H9 (cell line): ENCODE data around the gene CENPA. TPM values are rescaled to one million over a fixed set of nuclear protein-coding genes. Genes with fewer than 3 reads are reported as not detected.

Experiments
- DNase-seq: peaks from one replicate; pipeline ENCODE4 v3.0.0-alpha.2; 2017
- H2AFZ ChIP-seq: one replicate; pipeline ENCODE4 v1.6.1; 2013; ENCODE audit warnings: mild to moderate bottlenecking, low read length, control low read depth, moderate library complexity
- H2AK5ac ChIP-seq: 2 replicates; pipeline ENCODE4 v1.6.1; 2013; ENCODE audit warnings: low read length, control low read depth, mixed read lengths; ENCODE audit not compliant: insufficient read length
- H2BK120ac ChIP-seq: one replicate; pipeline ENCODE4 v1.6.1; 2013; ENCODE audit warnings: low read depth, mild to moderate bottlenecking, low read length, control low read depth, inconsistent platforms; ENCODE audit not compliant: poor library complexity, severe bottlenecking
- H2BK12ac ChIP-seq: 2 replicates; pipeline ENCODE4 v1.6.1; 2013; ENCODE audit warnings: low read length, control low read depth, mixed read lengths, low read depth; ENCODE audit not compliant: insufficient read length
- H2BK15ac ChIP-seq: 2 replicates; pipeline ENCODE4 v1.6.1; 2013; ENCODE audit warnings: low read depth, low read length, control low read depth
- H2BK20ac ChIP-seq: one replicate; pipeline ENCODE4 v1.6.1; 2013; ENCODE audit warnings: low read depth, mild to moderate bottlenecking, low read length, control low read depth, inconsistent platforms; ENCODE audit not compliant: poor library complexity, severe bottlenecking
- H2BK5ac ChIP-seq: 2 replicates; pipeline ENCODE4 v1.6.1; 2013; ENCODE audit warnings: low read length, control low read depth, mixed read lengths; ENCODE audit not compliant: insufficient read length
- H3K14ac ChIP-seq: 2 replicates; pipeline ENCODE4 v1.6.1; 2013; ENCODE audit warnings: low read length, control low read depth; ENCODE audit not compliant: insufficient read depth
- H3K18ac ChIP-seq: 2 replicates; pipeline ENCODE4 v1.6.1; 2013; ENCODE audit warnings: low read depth, mild to moderate bottlenecking, mixed read lengths, low read length, control low read depth; ENCODE audit not compliant: insufficient read length
- H3K23ac ChIP-seq: 2 replicates; pipeline ENCODE4 v1.6.1; 2013; ENCODE audit warnings: low read length, control low read depth, mixed read lengths, low read depth; ENCODE audit not compliant: insufficient read length
- H3K23me2 ChIP-seq: 2 replicates; pipeline ENCODE4 v1.6.1; 2013; ENCODE audit warnings: low read depth, mild to moderate bottlenecking, mixed read lengths, low read length, control low read depth; ENCODE audit not compliant: insufficient read length, poor library complexity, severe bottlenecking
- H3K27ac ChIP-seq: 2 replicates; pipeline ENCODE4 v1.5.1; 2013; ENCODE audit warnings: low read length, control low read depth, mixed read lengths, low read depth; ENCODE audit not compliant: insufficient read length
- H3K27me3 ChIP-seq: 2 replicates; pipeline ENCODE4 v1.6.1; 2013; ENCODE audit warnings: low read length, control low read depth, inconsistent platforms; ENCODE audit not compliant: insufficient read depth
- H3K4ac ChIP-seq: 2 replicates; pipeline ENCODE4 v1.6.1; 2013; ENCODE audit warnings: low read depth, mild to moderate bottlenecking, control low read depth, inconsistent platforms, low read length, moderate library complexity
- H3K4me1 ChIP-seq: 2 replicates; pipeline ENCODE4 v1.6.1; 2013; ENCODE audit warnings: low read length, control low read depth, inconsistent platforms; ENCODE audit not compliant: insufficient read depth
- H3K4me2 ChIP-seq: 2 replicates; pipeline ENCODE4 v1.6.1; 2013; ENCODE audit warnings: low read length, control low read depth, mixed read lengths; ENCODE audit not compliant: insufficient read length, insufficient read depth
- H3K56ac ChIP-seq: 2 replicates; pipeline ENCODE4 v1.6.1; 2013; ENCODE audit warnings: low read depth, mild to moderate bottlenecking, mixed read lengths, low read length, control low read depth; ENCODE audit not compliant: insufficient read length
- H3K79me1 ChIP-seq: 2 replicates; pipeline ENCODE4 v1.6.1; 2013; ENCODE audit warnings: low read depth, mild to moderate bottlenecking, moderate library complexity, low read length, control low read depth, inconsistent platforms; ENCODE audit not compliant: insufficient read depth, poor library complexity, severe bottlenecking
- H3K79me2 ChIP-seq: 2 replicates; pipeline ENCODE4 v1.6.1; 2013; ENCODE audit warnings: low read length, control low read depth, inconsistent platforms; ENCODE audit not compliant: insufficient read depth
- H3K9ac ChIP-seq: 2 replicates; pipeline ENCODE4 v1.6.1; 2013; ENCODE audit warnings: low read length, control low read depth, mixed read lengths; ENCODE audit not compliant: insufficient read length; ENCODE audit errors: extremely low read depth
- H3K9me3 ChIP-seq: one replicate; pipeline ENCODE4 v1.6.1; 2013; ENCODE audit warnings: low read depth, low read length, inconsistent platforms; ENCODE audit not compliant: control insufficient read depth
- H3T11ph ChIP-seq: one replicate; pipeline ENCODE4 v1.6.1; 2013; ENCODE audit warnings: mild to moderate bottlenecking, low read length, control low read depth, inconsistent platforms
- H4K20me1 ChIP-seq: one replicate; pipeline ENCODE4 v1.6.1; 2013; ENCODE audit not compliant: control insufficient read depth, insufficient read length, insufficient read depth
- H4K5ac ChIP-seq: 2 replicates; pipeline ENCODE4 v1.6.1; 2013; ENCODE audit warnings: low read depth, mild to moderate bottlenecking, mixed read lengths, low read length, control low read depth; ENCODE audit not compliant: insufficient read length
- H4K8ac ChIP-seq: replicated peaks from 2 replicates; pipeline ENCODE4 v1.6.1; 2013; ENCODE audit warnings: low read length, control low read depth, mixed read lengths, low read depth; ENCODE audit not compliant: insufficient read length
- H4K91ac ChIP-seq: 2 replicates; pipeline ENCODE4 v1.6.1; 2013; ENCODE audit warnings: low read depth, mild to moderate bottlenecking, moderate library complexity, mixed read lengths, low read length, control low read depth; ENCODE audit not compliant: insufficient read length
- H3K27ac Mint-ChIP-seq, 3 experiments: 2 replicates in 2 of 3; 3 replicates in 1 of 3; pipeline ENCODE4 v1.8.0; 2020 to 2021; ENCODE audit warnings: mixed read lengths in 3 of 3, mild to moderate bottlenecking in 1 of 3, moderate library complexity in 1 of 3
- H3K27me3 Mint-ChIP-seq: 2 replicates; pipeline ENCODE4 v1.8.0; 2021; ENCODE audit warnings: low read depth, mild to moderate bottlenecking, moderate library complexity, mixed read lengths
- H3K36me3 Mint-ChIP-seq, 3 experiments: 2 replicates in 2 of 3; 3 replicates in 1 of 3; pipeline ENCODE4 v1.8.0; 2020 to 2021; ENCODE audit warnings: low read depth in 3 of 3, mixed read lengths in 3 of 3; ENCODE audit not compliant: insufficient read depth in 1 of 3
- H3K4me1 Mint-ChIP-seq, 2 experiments: 2 replicates each; pipeline ENCODE4 v1.8.0; 2020; ENCODE audit warnings: mixed read lengths in 2 of 2
- H3K4me3 Mint-ChIP-seq, 2 experiments: 2 replicates in 1 of 2; 3 replicates in 1 of 2; pipeline ENCODE4 v1.8.0; 2020 to 2021; ENCODE audit warnings: mild to moderate bottlenecking in 2 of 2, mixed read lengths in 2 of 2, moderate library complexity in 1 of 2
- H3K9me3 Mint-ChIP-seq, 2 experiments: 2 replicates in 1 of 2; 3 replicates in 1 of 2; pipeline ENCODE4 v1.8.0; 2020; ENCODE audit warnings: mild to moderate bottlenecking in 2 of 2, mixed read lengths in 2 of 2, moderate library complexity in 1 of 2
- CTCF ChIP-seq: fragments of 200-600 bp; sonication (generic); conservative IDR thresholded peaks from 3 replicates; pipeline ENCODE4 v1.8.0; 2021; ENCODE audit warnings: antibody characterized with exemption, mild to moderate bottlenecking
- WGBS: extraction: QIAGEN DNeasy Blood & Tissue Kit; methylation state at CpG from one replicate; pipeline ENCODE4 v1.1.7; 2013; ENCODE audit warnings: missing lambda C conversion rate, low lambda C conversion rate, mixed read lengths; ENCODE audit not compliant: insufficient read length; ENCODE audit errors: extremely low coverage; 5-methylcytosine and 5-hydroxymethylcytosine counted together
- total RNA-seq: library from RNA; stranded (reverse); gene quantifications from 2 replicates; pipeline ENCODE4 v1.2.1, GENCODE V29; 2021

The CENPA gene
- total RNA-seq, 1 experiment from 2014 or later = 19.3 TPM

DNA sequence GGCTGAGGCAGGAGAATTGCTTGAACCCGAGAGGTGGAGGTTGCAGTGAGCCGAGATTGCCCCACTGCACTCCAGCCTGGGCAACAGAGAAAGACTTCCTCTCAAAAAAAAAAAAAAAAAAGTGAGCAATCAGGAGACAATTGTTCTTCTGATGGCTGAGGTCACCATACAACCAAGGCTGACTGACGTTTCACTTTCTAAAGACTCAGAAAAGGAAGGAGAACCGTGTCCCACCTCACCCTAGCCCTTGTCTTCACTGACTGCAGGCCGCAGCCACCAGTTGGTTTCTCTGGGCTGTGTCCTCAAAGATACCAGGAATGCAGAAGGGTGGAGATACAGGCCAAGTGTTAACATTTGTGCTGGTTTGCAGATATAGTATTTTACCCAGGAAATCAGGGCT lies 29.5 kb upstream of the CENPA start:
- Histone ChIP-seq H3K14ac (no peak overlapping the region), H3K9me3 (no peaks in the 10 kb centered on the region), H2AK5ac (no peak overlapping the region), H3K18ac (no peak overlapping the region), H3K4me2 (no peak overlapping the region), H3K27me3 (peaks cover under 1% of the 10 kb centered on the region; the same call in 1 of the 2 replicates), H3K23ac (no peak overlapping the region), H2BK12ac (no peak overlapping the region), H4K20me1 (no peaks in the 10 kb centered on the region), H2BK20ac (no peak overlapping the region), H4K8ac (no peak overlapping the region), H3K4ac (no peak overlapping the region), H3K56ac (no peak overlapping the region), H3K23me2 (no peaks in the 10 kb centered on the region), H3K4me1 (peaks cover 11% of the 10 kb centered on the region), H3K79me2 (no peaks in the 10 kb centered on the region), H3T11ph (no peak overlapping the region), H2BK5ac (no peak overlapping the region), H3K9ac (no peak overlapping the region), H2AFZ (no peak overlapping the region), H3K27ac (no peak overlapping the region), H2BK15ac (no peak overlapping the region), H4K91ac (no peak overlapping the region), H3K79me1 (no peaks in the 10 kb centered on the region), H4K5ac (no peak overlapping the region), H2BK120ac (no peak overlapping the region)
- Mint-ChIP-seq H3K27me3 (peaks cover 42% of the 10 kb centered on the region), H3K9me3 (peaks cover 5 to 6% of the 10 kb centered on the region in 2 experiments), H3K27ac (peak overlapping the region in 1 of 3 experiments; percentile 68; a peak in 2 of 7 replicates), H3K4me1 (peaks cover 44 to 52% of the 10 kb centered on the region in 2 experiments), H3K4me3 (no peak overlapping the region), H3K36me3 (peaks cover 2 to 7% (median 3%) of the 10 kb centered on the region in 3 experiments; a peak in 5 of 7 replicates)
- no CpG with 5 or more reads among the region's 5 CpGs for WGBS
- no peak for TF ChIP-seq CTCF
- no peak for DNase-seq
